Measurements from ENCODE around the gene SOX6. TPM values are rescaled to one million over a fixed set of nuclear protein-coding genes. Genes with fewer than 3 reads are reported as not detected.

The SOX6 gene
- polyA plus RNA-seq, 1 donor from 2014 or later = 2.2 TPM

DNA sequence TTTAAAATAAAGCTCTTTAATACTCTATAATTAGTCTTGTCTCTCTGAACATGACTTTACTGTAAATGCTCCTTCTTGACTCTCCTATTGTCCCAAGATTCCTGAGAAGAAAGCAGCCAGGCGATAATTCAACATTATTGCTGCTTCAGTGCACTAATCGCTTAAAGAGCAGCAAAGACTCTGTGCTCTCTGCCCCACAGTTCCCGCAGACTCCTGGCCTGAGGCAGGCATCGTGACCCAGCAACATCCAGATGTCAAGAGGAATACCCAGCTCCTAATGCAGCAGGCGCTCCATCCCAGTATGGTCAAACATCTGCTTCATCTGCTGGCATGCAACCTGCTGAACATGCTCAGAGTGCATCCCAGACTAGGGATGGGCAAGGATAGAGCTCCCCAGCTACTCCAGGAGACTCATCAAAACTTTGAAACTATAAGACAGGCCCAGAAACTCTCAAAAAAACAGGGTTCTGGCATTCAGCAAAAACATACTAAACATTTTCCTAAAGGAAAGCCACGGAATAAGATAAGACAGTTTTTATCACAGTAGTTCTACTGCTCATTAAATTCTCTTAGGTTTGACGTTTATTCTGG lies 270.0 kb downstream of the SOX6 start:
- peaks cover 5% of the 10 kb centered on the region for H3F3A ChIP-seq (ENCODE audit: insufficient read depth, low read length, poor library complexity, severe bottlenecking)
- no peaks in the 10 kb centered on the region for H3K9me3 ChIP-seq (ENCODE audit: low read length)
- H3K79me2 ChIP-seq (replicated peaks; ENCODE audit: insufficient read depth, low read length) = no peaks in the 10 kb centered on the region
- no peaks in the 10 kb centered on the region for H4K20me1 ChIP-seq (ENCODE audit: insufficient read depth)
- H3K27ac ChIP-seq (ENCODE audit: low read length) = no peak overlapping the region
- H3K4me2 ChIP-seq (ENCODE audit: low read length) = peak overlapping the region; percentile 0
- H3K36me3 ChIP-seq (ENCODE audit: insufficient read depth, low read length) = no peaks in the 10 kb centered on the region
- H3K9ac ChIP-seq (ENCODE audit: low read length) = no peak overlapping the region
- peak overlapping the region; percentile 41 for H3K4me3 ChIP-seq (ENCODE audit: low read length)
- TF ChIP-seq, protein P1, sequence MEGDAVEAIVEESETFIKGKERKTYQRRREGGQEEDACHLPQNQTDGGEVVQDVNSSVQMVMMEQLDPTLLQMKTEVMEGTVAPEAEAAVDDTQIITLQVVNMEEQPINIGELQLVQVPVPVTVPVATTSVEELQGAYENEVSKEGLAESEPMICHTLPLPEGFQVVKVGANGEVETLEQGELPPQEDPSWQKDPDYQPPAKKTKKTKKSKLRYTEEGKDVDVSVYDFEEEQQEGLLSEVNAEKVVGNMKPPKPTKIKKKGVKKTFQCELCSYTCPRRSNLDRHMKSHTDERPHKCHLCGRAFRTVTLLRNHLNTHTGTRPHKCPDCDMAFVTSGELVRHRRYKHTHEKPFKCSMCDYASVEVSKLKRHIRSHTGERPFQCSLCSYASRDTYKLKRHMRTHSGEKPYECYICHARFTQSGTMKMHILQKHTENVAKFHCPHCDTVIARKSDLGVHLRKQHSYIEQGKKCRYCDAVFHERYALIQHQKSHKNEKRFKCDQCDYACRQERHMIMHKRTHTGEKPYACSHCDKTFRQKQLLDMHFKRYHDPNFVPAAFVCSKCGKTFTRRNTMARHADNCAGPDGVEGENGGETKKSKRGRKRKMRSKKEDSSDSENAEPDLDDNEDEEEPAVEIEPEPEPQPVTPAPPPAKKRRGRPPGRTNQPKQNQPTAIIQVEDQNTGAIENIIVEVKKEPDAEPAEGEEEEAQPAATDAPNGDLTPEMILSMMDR (IDR thresholded peaks at IDR 0.05; ENCODE audit: poor library complexity, severe bottlenecking) = no peak
- TF ChIP-seq SMC3 (conservative IDR thresholded peaks at IDR 0.05; ENCODE audit: poor library complexity) (no peak), TAF1 (IDR thresholded peaks at IDR 0.05; ENCODE audit: low read depth) (no peak), EZH2 (IDR thresholded peaks at IDR 0.05; ENCODE audit: borderline replicate concordance, insufficient read depth, low read length, poor library complexity, severe bottlenecking) (no peak), MXI1 (conservative IDR thresholded peaks at IDR 0.05; ENCODE audit: poor library complexity, severe bottlenecking) (no peak)
- H2AFZ ChIP-seq (ENCODE audit: low read depth, low read length) = no peak overlapping the region
- H3K27me3 ChIP-seq (ENCODE audit: insufficient read depth, low read depth, low read length) = no peaks in the 10 kb centered on the region
- no peaks in the 10 kb centered on the region for H3K9me2 ChIP-seq (ENCODE audit: insufficient read depth, low read length)

DNA sequence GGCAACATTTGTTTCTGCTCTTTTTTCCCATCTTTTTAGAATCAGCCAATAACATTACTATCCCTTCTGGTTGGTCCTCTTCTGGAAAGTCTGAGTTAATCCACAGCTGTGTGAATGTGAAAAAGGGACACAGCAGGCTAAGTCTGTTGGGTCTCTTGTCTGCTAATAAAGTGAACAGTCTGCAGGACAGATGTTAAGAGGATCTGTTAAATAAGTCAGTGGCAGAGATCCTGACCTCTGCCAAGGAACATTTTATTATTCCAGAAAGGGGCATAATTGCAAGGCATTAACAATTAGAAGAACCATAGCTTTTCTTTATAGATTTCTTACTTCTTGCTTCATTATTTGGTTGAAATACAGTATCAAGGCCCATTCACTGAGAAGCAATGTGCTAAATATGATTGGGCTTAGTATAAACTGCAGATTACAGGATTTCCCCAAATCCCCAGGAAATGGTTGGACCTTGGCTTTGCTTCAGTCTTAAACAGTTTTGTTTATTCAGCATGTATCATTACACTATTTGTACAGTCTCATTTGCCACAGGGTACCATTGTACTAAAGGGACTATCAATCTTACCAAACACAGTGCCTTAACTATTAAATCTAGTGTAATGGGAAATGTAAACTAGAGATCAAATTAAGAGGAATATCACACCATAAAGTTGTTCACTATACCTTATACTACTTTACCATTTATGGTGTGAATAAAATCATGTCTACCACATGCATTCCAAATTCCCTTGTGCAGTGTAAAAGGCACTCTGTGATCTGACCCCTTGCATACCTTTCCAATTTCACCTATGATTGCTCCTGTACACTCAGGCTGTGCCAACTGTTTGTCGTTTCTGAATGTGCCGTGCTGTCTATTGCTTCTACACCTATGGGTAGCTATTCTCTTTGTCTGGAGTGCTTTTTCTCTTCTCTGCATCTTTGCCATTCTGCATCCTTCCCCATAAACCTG lies 274.0 kb downstream of the SOX6 start:
- H3K9me2 ChIP-seq (ENCODE audit: insufficient read depth, low read length) = no peaks in the 10 kb centered on the region
- no peak overlapping the region for H3K27ac ChIP-seq (ENCODE audit: low read length)
- TF ChIP-seq SMC3 (conservative IDR thresholded peaks at IDR 0.05; ENCODE audit: poor library complexity) = no peak
- TF ChIP-seq TAF1 (IDR thresholded peaks at IDR 0.05; ENCODE audit: low read depth) = no peak
- no peak for TF ChIP-seq REST (IDR thresholded peaks at IDR 0.05; ENCODE audit: borderline replicate concordance)
- TF ChIP-seq POLR2AphosphoS5 (IDR thresholded peaks at IDR 0.05) = no peak
- no peak for TF ChIP-seq RAD21 (conservative IDR thresholded peaks at IDR 0.05)
- TF ChIP-seq, protein P1 (IDR thresholded peaks at IDR 0.05; ENCODE audit: poor library complexity, severe bottlenecking) = no peak
- no peak for TF ChIP-seq EZH2 (IDR thresholded peaks at IDR 0.05; ENCODE audit: borderline replicate concordance, insufficient read depth, low read length, poor library complexity, severe bottlenecking)
- no peak for TF ChIP-seq EP300 (conservative IDR thresholded peaks at IDR 0.05; ENCODE audit: poor library complexity, severe bottlenecking)
- TF ChIP-seq MXI1 (conservative IDR thresholded peaks at IDR 0.05; ENCODE audit: poor library complexity, severe bottlenecking) = no peak
- no peak overlapping the region for H3K9ac ChIP-seq (ENCODE audit: low read length)
- no peaks in the 10 kb centered on the region for H3K9me3 ChIP-seq (ENCODE audit: low read length)
- H3K36me3 ChIP-seq (ENCODE audit: insufficient read depth, low read length) = no peaks in the 10 kb centered on the region
- H3F3A ChIP-seq (ENCODE audit: insufficient read depth, low read length, poor library complexity, severe bottlenecking) = peaks cover 5% of the 10 kb centered on the region
- no peak overlapping the region for H3K4me2 ChIP-seq (ENCODE audit: low read length)
- H2AFZ ChIP-seq (ENCODE audit: low read depth, low read length) = no peak overlapping the region
- H3K79me2 ChIP-seq (replicated peaks; ENCODE audit: insufficient read depth, low read length) = no peaks in the 10 kb centered on the region
- no peaks in the 10 kb centered on the region for H4K20me1 ChIP-seq (ENCODE audit: insufficient read depth)
- no peak overlapping the region for H3K4me3 ChIP-seq (ENCODE audit: low read length)
- no peaks in the 10 kb centered on the region for H3K27me3 ChIP-seq (ENCODE audit: insufficient read depth, low read depth, low read length)
